SK-N-SH (cell line): Measurements from ENCODE around the gene ZBED4. TPM values are rescaled to one million over a fixed set of nuclear protein-coding genes. Genes with fewer than 3 reads are reported as not detected.

Experiments used
- CTCF ChIA-PET: fragments of 300-600, 350-600 bp; formaldehyde crosslinking; extraction: SDS; loops from one replicate; lab custom pipeline; 2021; lab: Yijun Ruan, JAX
- POLR2A ChIA-PET: fragments of 350-600 bp; sonication (Branson Sonifier 250); formaldehyde crosslinking; extraction: SDS; loops from one replicate; lab custom pipeline; 2020; ENCODE audit warnings: antibody characterized with exemption, inconsistent platforms; lab: Yijun Ruan, JAX
- DNase-seq: peaks from one replicate; pipeline ENCODE4 v3.0.0; 2012
- H2AFZ ChIP-seq: fragments of 200-600 bp; sonication (generic); 2 replicates; pipeline ENCODE4 v1.8.1; 2016; ENCODE audit warnings: antibody characterized with exemption, mild to moderate bottlenecking, low read depth
- H3F3A ChIP-seq: fragments of 200-600 bp; sonication (generic); replicated peaks from 2 replicates; pipeline ENCODE3; 2016; ENCODE audit warnings: antibody characterized with exemption, mild to moderate bottlenecking; ENCODE audit not compliant: insufficient read depth
- H3K27ac ChIP-seq, 2 experiments: fragments of 200-500 bp in 1 of 2; fragments of 200-600 bp in 1 of 2; sonication (Bioruptor generic) in 1 of 2; sonication (generic), shearing (Covaris generic) in 1 of 2; 2 replicates each; pipeline versions ENCODE4 v1.5.1 to v1.6.1; 2014 to 2016; ENCODE audit warnings: low read depth in 2 of 2, inconsistent platforms in 1 of 2, low read length in 1 of 2, mild to moderate bottlenecking in 1 of 2, mixed read lengths in 1 of 2
- H3K27me3 ChIP-seq: fragments of 200-600 bp; sonication (generic), shearing (Covaris generic); 2 replicates; pipeline ENCODE4 v1.6.1; 2016; ENCODE audit warnings: mixed run types; ENCODE audit not compliant: insufficient read depth
- H3K36me3 ChIP-seq, 2 experiments: fragments of 200-500 bp in 1 of 2; fragments of 200-600 bp in 1 of 2; sonication (Bioruptor generic) in 1 of 2; sonication (generic) in 1 of 2; replicated peaks in 1 of 2; 2 replicates each; pipeline versions ENCODE3 to v1.5.1; 2014 to 2016; ENCODE audit warnings: low read length in 1 of 2, mild to moderate bottlenecking in 1 of 2; ENCODE audit not compliant: insufficient read depth in 2 of 2, control insufficient read depth in 1 of 2
- H3K4me1 ChIP-seq, 2 experiments: fragments of 200-500 bp in 1 of 2; fragments of 200-600 bp in 1 of 2; sonication (Bioruptor generic) in 1 of 2; sonication (generic), shearing (Covaris generic) in 1 of 2; 2 replicates each; pipeline versions ENCODE4 v1.5.1 to v1.6.1; 2014 to 2016; ENCODE audit warnings: low read depth in 1 of 2, low read length in 1 of 2, mixed run types in 1 of 2; ENCODE audit not compliant: insufficient read depth in 2 of 2, control insufficient read depth in 1 of 2
- H3K4me2 ChIP-seq: fragments of 200-600 bp; sonication (generic), shearing (Covaris generic); 2 replicates; pipeline ENCODE4 v1.6.1; 2017; ENCODE audit warnings: mixed run types
- H3K4me3 ChIP-seq, 2 experiments: fragments of 200-500 bp in 1 of 2; fragments of 200-600 bp in 1 of 2; sonication (Bioruptor generic) in 1 of 2; sonication (generic), shearing (Covaris generic) in 1 of 2; 2 replicates each; pipeline versions ENCODE4 v1.5.1 to v1.8.1; 2014 to 2016; ENCODE audit warnings: low read depth in 2 of 2, inconsistent platforms in 1 of 2, low read length in 1 of 2, mild to moderate bottlenecking in 1 of 2, mixed read lengths in 1 of 2, moderate library complexity in 1 of 2
- H3K79me2 ChIP-seq: fragments of 200-600 bp; sonication (generic); 2 replicates; pipeline ENCODE4 v1.8.1; 2017; ENCODE audit warnings: mild to moderate bottlenecking; ENCODE audit not compliant: insufficient read depth
- H3K9ac ChIP-seq: fragments of 200-600 bp; sonication (generic); 2 replicates; pipeline ENCODE4 v1.6.1; 2017; ENCODE audit warnings: mixed run types
- H3K9me2 ChIP-seq: fragments of 200-600 bp; sonication (generic); 2 replicates; pipeline ENCODE4 v1.6.1; 2017; ENCODE audit warnings: mixed run types
- H3K9me3 ChIP-seq: fragments of 200-600 bp; sonication (generic); 2 replicates; pipeline ENCODE4 v1.6.1; 2017; ENCODE audit warnings: mixed run types, mild to moderate bottlenecking, moderate library complexity
- H4K20me1 ChIP-seq: fragments of 200-600 bp; sonication (generic); 2 replicates; pipeline ENCODE4 v1.6.1; 2017; ENCODE audit warnings: mild to moderate bottlenecking, mixed run types; ENCODE audit not compliant: insufficient read depth
- CTCF ChIP-seq: fragments of 200-600 bp; sonication (generic); IDR thresholded peaks from 2 replicates; pipeline ENCODE4 v1.6.1; 2017; ENCODE audit warnings: antibody characterized with exemption, mild to moderate bottlenecking, moderate library complexity
- ELF1 ChIP-seq: IDR thresholded peaks from 2 replicates; pipeline ENCODE4 v1.4.0; 2012
- EP300 ChIP-seq, 2 experiments: IDR thresholded peaks; 2 replicates each; pipeline versions ENCODE4 v1.4.0 to v1.6.1; 2012; ENCODE audit warnings: borderline replicate concordance in 1 of 2, low read depth in 1 of 2, low read length in 1 of 2
- EZH2phosphoT487 ChIP-seq: fragments of 200-600 bp; sonication (generic); IDR thresholded peaks from 2 replicates; pipeline ENCODE4 v1.6.1; 2017; ENCODE audit warnings: low read depth, mixed run types, mild to moderate bottlenecking, antibody characterized with exemption, moderate library complexity, borderline replicate concordance
- FOXM1 ChIP-seq: IDR thresholded peaks from 2 replicates; pipeline ENCODE4 v1.4.0; 2012; ENCODE audit warnings: low read depth, mild to moderate bottlenecking
- GABPA ChIP-seq: IDR thresholded peaks from 2 replicates; pipeline ENCODE4 v1.4.0; 2012; ENCODE audit warnings: low read depth, mild to moderate bottlenecking
- GATA2 ChIP-seq: sonication (generic); formaldehyde crosslinking; IDR thresholded peaks from 2 replicates; pipeline ENCODE4 v1.5.0; 2020; ENCODE audit warnings: mild to moderate bottlenecking, missing genetic modification reagents
- MEF2A ChIP-seq: IDR thresholded peaks from 2 replicates; pipeline ENCODE4 v1.4.0; 2012; ENCODE audit warnings: low read depth, borderline replicate concordance
- NRF1 ChIP-seq: IDR thresholded peaks from 2 replicates; pipeline ENCODE4 v1.6.1; 2012; ENCODE audit warnings: low read depth, mild to moderate bottlenecking, low read length
- PBX3 ChIP-seq: IDR thresholded peaks from 2 replicates; pipeline ENCODE4; 2012
- POLR2AphosphoS5 ChIP-seq: IDR thresholded peaks from 2 replicates; pipeline ENCODE4 v1.6.1; 2012; ENCODE audit warnings: low read depth, low read length
- RXRA ChIP-seq: IDR thresholded peaks from 2 replicates; pipeline ENCODE4 v1.4.0; 2012; ENCODE audit warnings: low read depth, mild to moderate bottlenecking, borderline replicate concordance
- SIN3A ChIP-seq: IDR thresholded peaks from 2 replicates; pipeline ENCODE4 v1.6.1; 2012; ENCODE audit warnings: low read depth, mild to moderate bottlenecking, low read length, moderate library complexity, borderline replicate concordance
- SMC3 ChIP-seq: IDR thresholded peaks from 2 replicates; pipeline ENCODE4 v1.6.1; 2012; ENCODE audit warnings: low read depth, low read length, improper control_type of control experiment
- TEAD4 ChIP-seq: IDR thresholded peaks from 2 replicates; pipeline ENCODE4 v1.4.0; 2012; ENCODE audit warnings: mild to moderate bottlenecking, borderline replicate concordance; ENCODE audit not compliant: insufficient read depth
- USF1 ChIP-seq: IDR thresholded peaks from 2 replicates; pipeline ENCODE4 v1.4.0; 2012; ENCODE audit warnings: low read depth, borderline replicate concordance
- ZBTB33 ChIP-seq: IDR thresholded peaks from 2 replicates; pipeline ENCODE4 v1.4.0; 2012; ENCODE audit warnings: low read depth, borderline replicate concordance
- WGBS: methylation state at CpG from one replicate; pipeline ENCODE4 v1.1.6; 2017; ENCODE audit warnings: low lambda C conversion rate; 5-methylcytosine and 5-hydroxymethylcytosine counted together
- polyA plus RNA-seq, 3 experiments: library from polyadenylated mRNA; depleted of rRNA; stranded (reverse); fragments of >200 nt; gene quantifications; 2 replicates each; pipeline ENCODE4 v1.2.3, GENCODE V29; 2012

The ZBED4 gene
- polyA plus RNA-seq, 1 of the 3 experiments (the other 2 are of a cell fraction): 7.9 TPM

- Histone ChIP-seq H3K4me3 (no peak overlapping the region), H4K20me1 (peaks cover 99% of the 10 kb centered on the region), H3K9me3 (no peaks in the 10 kb centered on the region), H3K9ac (no peak overlapping the region), H3F3A (peaks cover 11% of the 10 kb centered on the region), H3K4me1 (no peaks in the 10 kb centered on the region; a peak in 1 of 4 replicates), H2AFZ (no peak overlapping the region), H3K36me3 (peaks cover 13 to 33% of the 10 kb centered on the region in 2 experiments), H3K79me2 (peaks cover 100% of the 10 kb centered on the region), H3K4me2 (no peak overlapping the region), H3K9me2 (no peaks in the 10 kb centered on the region), H3K27ac (no peak overlapping the region), H3K27me3 (no peaks in the 10 kb centered on the region)
- ChIA-PET POLR2A (no interaction called here), CTCF (no interaction called here)
- DNase-seq: no peak
- no peak for TF ChIP-seq GATA2
- TF ChIP-seq SIN3A: no peak
- TF ChIP-seq GABPA: no peak
- no peak for TF ChIP-seq PBX3
- no peak for TF ChIP-seq TEAD4
- no peak for TF ChIP-seq SMC3
- TF ChIP-seq CTCF: no peak
- no peak for TF ChIP-seq NRF1
- TF ChIP-seq ZBTB33: no peak
- no peak for TF ChIP-seq FOXM1
- no peak for TF ChIP-seq POLR2AphosphoS5
- TF ChIP-seq EP300 (IDR thresholded peaks at IDR 0.05; ENCODE audit: borderline replicate concordance in 1 of 2, low read depth in 1 of 2, low read length in 1 of 2): no peak
- TF ChIP-seq ELF1: no peak
- TF ChIP-seq USF1: no peak
- TF ChIP-seq MEF2A: no peak
- TF ChIP-seq EZH2phosphoT487: no peak
- no peak for TF ChIP-seq RXRA
- 93% methylated on average over 6 of the region's 14 CpGs for WGBS
Observed at GRCh38 chr22:49814164-49814686, 39.4 kb upstream of the ZBED4 start.
